PC-3 (cell line): ENCODE data around the gene HPX.

Experiments
- CTCF ChIP-seq: fragments of 300-600 bp; sonication (generic); conservative IDR thresholded peaks from 2 replicates; pipeline ENCODE4 v1.5.1; 2017; ENCODE audit warnings: antibody characterized with exemption, low read depth, mild to moderate bottlenecking, low read length
- EZH2phosphoT487 ChIP-seq: fragments of 300-600 bp; sonication (generic); IDR thresholded peaks from 2 replicates; pipeline ENCODE4 v1.6.1; 2018; ENCODE audit warnings: mild to moderate bottlenecking, antibody characterized with exemption, low read length, borderline replicate concordance

GRCh38 chr11:6437423-6437822 lies 3.4 kb downstream of the HPX start:
- TF ChIP-seq EZH2phosphoT487 (no peak), CTCF (no peak)
